SK-N-SH (cell line): ENCODE results near the gene TMEM271. TPM values are rescaled to one million over a fixed set of nuclear protein-coding genes. Genes with fewer than 3 reads are reported as not detected.

Experiments
- CTCF ChIA-PET: fragments of 300-600, 350-600 bp; formaldehyde crosslinking; extraction: SDS; loops from one replicate; lab custom pipeline; 2021; lab: Yijun Ruan, JAX
- POLR2A ChIA-PET: fragments of 350-600 bp; sonication (Branson Sonifier 250); formaldehyde crosslinking; extraction: SDS; loops from one replicate; lab custom pipeline; 2020; ENCODE audit warnings: antibody characterized with exemption, inconsistent platforms; lab: Yijun Ruan, JAX
- DNase-seq: peaks from one replicate; pipeline ENCODE4 v3.0.0; 2012
- H2AFZ ChIP-seq: fragments of 200-600 bp; sonication (generic); 2 replicates; pipeline ENCODE4 v1.8.1; 2016; ENCODE audit warnings: antibody characterized with exemption, mild to moderate bottlenecking, low read depth
- H3F3A ChIP-seq: fragments of 200-600 bp; sonication (generic); replicated peaks from 2 replicates; pipeline ENCODE3; 2016; ENCODE audit warnings: antibody characterized with exemption, mild to moderate bottlenecking; ENCODE audit not compliant: insufficient read depth
- H3K27ac ChIP-seq, 2 experiments: fragments of 200-500 bp in 1 of 2; fragments of 200-600 bp in 1 of 2; sonication (Bioruptor generic) in 1 of 2; sonication (generic), shearing (Covaris generic) in 1 of 2; 2 replicates each; pipeline versions ENCODE4 v1.5.1 to v1.6.1; 2014 to 2016; ENCODE audit warnings: low read depth in 2 of 2, inconsistent platforms in 1 of 2, low read length in 1 of 2, mild to moderate bottlenecking in 1 of 2, mixed read lengths in 1 of 2
- H3K27me3 ChIP-seq: fragments of 200-600 bp; sonication (generic), shearing (Covaris generic); 2 replicates; pipeline ENCODE4 v1.6.1; 2016; ENCODE audit warnings: mixed run types; ENCODE audit not compliant: insufficient read depth
- H3K36me3 ChIP-seq, 2 experiments: fragments of 200-500 bp in 1 of 2; fragments of 200-600 bp in 1 of 2; sonication (Bioruptor generic) in 1 of 2; sonication (generic) in 1 of 2; replicated peaks in 1 of 2; 2 replicates each; pipeline versions ENCODE3 to v1.5.1; 2014 to 2016; ENCODE audit warnings: low read length in 1 of 2, mild to moderate bottlenecking in 1 of 2; ENCODE audit not compliant: insufficient read depth in 2 of 2, control insufficient read depth in 1 of 2
- H3K4me1 ChIP-seq, 2 experiments: fragments of 200-500 bp in 1 of 2; fragments of 200-600 bp in 1 of 2; sonication (Bioruptor generic) in 1 of 2; sonication (generic), shearing (Covaris generic) in 1 of 2; 2 replicates each; pipeline versions ENCODE4 v1.5.1 to v1.6.1; 2014 to 2016; ENCODE audit warnings: low read depth in 1 of 2, low read length in 1 of 2, mixed run types in 1 of 2; ENCODE audit not compliant: insufficient read depth in 2 of 2, control insufficient read depth in 1 of 2
- H3K4me2 ChIP-seq: fragments of 200-600 bp; sonication (generic), shearing (Covaris generic); 2 replicates; pipeline ENCODE4 v1.6.1; 2017; ENCODE audit warnings: mixed run types
- H3K4me3 ChIP-seq, 2 experiments: fragments of 200-500 bp in 1 of 2; fragments of 200-600 bp in 1 of 2; sonication (Bioruptor generic) in 1 of 2; sonication (generic), shearing (Covaris generic) in 1 of 2; 2 replicates each; pipeline versions ENCODE4 v1.5.1 to v1.8.1; 2014 to 2016; ENCODE audit warnings: low read depth in 2 of 2, inconsistent platforms in 1 of 2, low read length in 1 of 2, mild to moderate bottlenecking in 1 of 2, mixed read lengths in 1 of 2, moderate library complexity in 1 of 2
- H3K79me2 ChIP-seq: fragments of 200-600 bp; sonication (generic); 2 replicates; pipeline ENCODE4 v1.8.1; 2017; ENCODE audit warnings: mild to moderate bottlenecking; ENCODE audit not compliant: insufficient read depth
- H3K9ac ChIP-seq: fragments of 200-600 bp; sonication (generic); 2 replicates; pipeline ENCODE4 v1.6.1; 2017; ENCODE audit warnings: mixed run types
- H3K9me2 ChIP-seq: fragments of 200-600 bp; sonication (generic); 2 replicates; pipeline ENCODE4 v1.6.1; 2017; ENCODE audit warnings: mixed run types
- H3K9me3 ChIP-seq: fragments of 200-600 bp; sonication (generic); 2 replicates; pipeline ENCODE4 v1.6.1; 2017; ENCODE audit warnings: mixed run types, mild to moderate bottlenecking, moderate library complexity
- H4K20me1 ChIP-seq: fragments of 200-600 bp; sonication (generic); 2 replicates; pipeline ENCODE4 v1.6.1; 2017; ENCODE audit warnings: mild to moderate bottlenecking, mixed run types; ENCODE audit not compliant: insufficient read depth
- EP300 ChIP-seq, 2 experiments: IDR thresholded peaks; 2 replicates each; pipeline versions ENCODE4 v1.4.0 to v1.6.1; 2012; ENCODE audit warnings: borderline replicate concordance in 1 of 2, low read depth in 1 of 2, low read length in 1 of 2
- FOSL2 ChIP-seq: IDR thresholded peaks from 2 replicates; pipeline ENCODE4 v1.4.0; 2012; ENCODE audit warnings: low read depth, mild to moderate bottlenecking, moderate library complexity, borderline replicate concordance
- GABPA ChIP-seq: IDR thresholded peaks from 2 replicates; pipeline ENCODE4 v1.4.0; 2012; ENCODE audit warnings: low read depth, mild to moderate bottlenecking
- MAX ChIP-seq: IDR thresholded peaks from 2 replicates; pipeline ENCODE4 v1.4.0; 2012; ENCODE audit warnings: low read depth
- MEF2A ChIP-seq: IDR thresholded peaks from 2 replicates; pipeline ENCODE4 v1.4.0; 2012; ENCODE audit warnings: low read depth, borderline replicate concordance
- NFIC ChIP-seq: IDR thresholded peaks from 2 replicates; pipeline ENCODE4 v1.4.0; 2012; ENCODE audit warnings: borderline replicate concordance
- NRF1 ChIP-seq: IDR thresholded peaks from 2 replicates; pipeline ENCODE4 v1.6.1; 2012; ENCODE audit warnings: low read depth, mild to moderate bottlenecking, low read length
- PBX3 ChIP-seq: IDR thresholded peaks from 2 replicates; pipeline ENCODE4; 2012
- RCOR1 ChIP-seq: fragments of 150-350 bp; IDR thresholded peaks from 2 replicates; pipeline ENCODE4 v1.6.1; 2017; ENCODE audit warnings: antibody characterized with exemption, low read length
- REST ChIP-seq: IDR thresholded peaks from 2 replicates; pipeline ENCODE4 v1.6.1; 2012; ENCODE audit warnings: mild to moderate bottlenecking, low read depth, low read length, moderate library complexity
- RXRA ChIP-seq: IDR thresholded peaks from 2 replicates; pipeline ENCODE4 v1.4.0; 2012; ENCODE audit warnings: low read depth, mild to moderate bottlenecking, borderline replicate concordance
- SMC3 ChIP-seq: IDR thresholded peaks from 2 replicates; pipeline ENCODE4 v1.6.1; 2012; ENCODE audit warnings: low read depth, low read length, improper control_type of control experiment
- USF1 ChIP-seq: IDR thresholded peaks from 2 replicates; pipeline ENCODE4 v1.4.0; 2012; ENCODE audit warnings: low read depth, borderline replicate concordance
- YY1 ChIP-seq: IDR thresholded peaks from 2 replicates; pipeline ENCODE4 v1.4.0; 2012; ENCODE audit warnings: low read depth, mild to moderate bottlenecking
- WGBS: methylation state at CpG from one replicate; pipeline ENCODE4 v1.1.6; 2017; ENCODE audit warnings: low lambda C conversion rate; 5-methylcytosine and 5-hydroxymethylcytosine counted together
- polyA plus RNA-seq, 3 experiments: library from polyadenylated mRNA; depleted of rRNA; stranded (reverse); fragments of >200 nt; gene quantifications; 2 replicates each; pipeline ENCODE4 v1.2.3, GENCODE V29; 2012

Gene TMEM271
- polyA plus RNA-seq, 1 of the 3 experiments (the other 2 are of a cell fraction), result not detected

GRCh38 chr4:568351-568652 is 7.8 kb downstream of the TMEM271 start (continued):
- no peak for TF ChIP-seq REST

- Histone ChIP-seq H3K4me1 (no peaks in the 10 kb centered on the region), H3K4me3 (no peak overlapping the region), H4K20me1 (no peaks in the 10 kb centered on the region), H3K27me3 (peaks cover 13% of the 10 kb centered on the region), H3K27ac (no peak overlapping the region), H3K36me3 (no peaks in the 10 kb centered on the region), H3K4me2 (no peak overlapping the region), H2AFZ (no peak overlapping the region), H3K9me3 (no peaks in the 10 kb centered on the region), H3K9ac (no peak overlapping the region), H3K79me2 (no peaks in the 10 kb centered on the region), H3K9me2 (no peaks in the 10 kb centered on the region), H3F3A (no peaks in the 10 kb centered on the region)
- DNase-seq, result no peak
- POLR2A ChIA-PET, result no interaction called here
- no peak for TF ChIP-seq RXRA
- TF ChIP-seq GABPA, result no peak
- TF ChIP-seq FOSL2, result no peak
- TF ChIP-seq RCOR1, result no peak
- TF ChIP-seq YY1, result no peak
- no peak for TF ChIP-seq MEF2A
- no peak for TF ChIP-seq NRF1
- CTCF ChIA-PET, result no interaction called here
- 11% methylated on average over 2 of the region's 10 CpGs for WGBS
These were observed 8.4 kb downstream of the TMEM271 start for GRCh38 chr4:567457-568350.

- no peak overlapping the region for H3K4me2 ChIP-seq
- H3K79me2 ChIP-seq, result no peaks in the 10 kb centered on the region
- H3K9me2 ChIP-seq, result no peaks in the 10 kb centered on the region
- WGBS, result 5% methylated on average over 2 of the region's 2 CpGs
- H3F3A ChIP-seq, result no peaks in the 10 kb centered on the region
- H2AFZ ChIP-seq, result no peak overlapping the region
- DNase-seq, result peak; percentile 73
- H3K36me3 ChIP-seq, result no peaks in the 10 kb centered on the region
- H3K9ac ChIP-seq, result no peak overlapping the region
- ChIA-PET CTCF (no interaction called here), POLR2A (no interaction called here)
- H3K27ac ChIP-seq, result no peak overlapping the region
- peaks cover 8% of the 10 kb centered on the region for H3K27me3 ChIP-seq
- H4K20me1 ChIP-seq, result no peaks in the 10 kb centered on the region
- no peaks in the 10 kb centered on the region for H3K9me3 ChIP-seq
- H3K4me1 ChIP-seq, result no peaks in the 10 kb centered on the region
- H3K4me3 ChIP-seq, result no peak overlapping the region
- TF ChIP-seq USF1 (no peak), PBX3 (no peak), NFIC (no peak), SMC3 (no peak), MAX (no peak), EP300 (IDR thresholded peaks at IDR 0.05; ENCODE audit: borderline replicate concordance in 1 of 2, low read depth in 1 of 2, low read length in 1 of 2) (no peak), REST (no peak)
These were observed 9.4 kb downstream of the TMEM271 start for GRCh38 chr4:566508-567295.
